HG03460 (cell line): ENCODE data around the gene RET.
"Not testable (repeated sequence)": the region's sequence is repeated elsewhere in the genome, so short reads cannot be mapped to it uniquely, and the experiment has no call there.

Experiments
- ATAC-seq: cut with Tn5 transposase; IDR thresholded peaks from one replicate; pipeline ENCODE4 v1.9.1; 2021; ENCODE audit not compliant: unreplicated experiment

Gene RET

DNA sequence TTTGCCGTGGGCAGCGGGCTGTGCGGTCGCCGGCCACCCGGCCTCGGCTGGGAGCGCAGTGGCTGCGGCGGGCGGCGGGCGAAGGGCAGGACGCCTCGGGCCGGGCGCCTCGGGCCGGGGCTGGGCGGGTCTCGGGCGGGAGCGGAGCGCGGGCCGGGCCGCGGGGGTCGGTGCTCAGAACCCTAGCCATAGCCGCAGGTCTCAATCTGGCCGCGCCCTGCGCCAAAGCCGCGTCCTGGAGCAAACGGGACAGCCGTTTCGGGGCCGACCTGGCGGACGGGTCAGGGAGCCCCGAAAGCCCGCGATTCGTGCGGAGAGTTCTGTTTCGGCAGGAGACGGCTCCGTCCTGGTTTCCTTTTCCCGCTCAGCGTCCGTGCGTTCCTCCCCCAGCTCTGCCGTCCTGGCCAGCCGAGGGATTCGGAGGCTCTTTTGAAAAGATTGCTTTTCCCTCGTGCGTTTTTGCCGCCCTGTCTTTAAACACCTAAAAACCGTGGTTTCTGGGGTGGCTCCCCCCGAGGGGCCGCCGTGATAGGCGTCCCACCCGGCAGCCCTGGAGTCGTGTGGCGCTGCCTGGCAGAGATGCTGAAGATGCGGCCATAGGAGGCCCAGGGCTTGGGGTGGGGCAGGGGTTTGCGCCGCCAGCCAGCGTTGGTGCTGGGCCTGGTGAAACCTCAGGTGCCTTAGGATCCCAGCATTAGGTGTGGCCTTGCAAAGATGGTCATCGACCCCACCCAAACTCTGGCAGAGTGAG, 727 bp downstream of the RET start:
- no peak for ATAC-seq

DNA sequence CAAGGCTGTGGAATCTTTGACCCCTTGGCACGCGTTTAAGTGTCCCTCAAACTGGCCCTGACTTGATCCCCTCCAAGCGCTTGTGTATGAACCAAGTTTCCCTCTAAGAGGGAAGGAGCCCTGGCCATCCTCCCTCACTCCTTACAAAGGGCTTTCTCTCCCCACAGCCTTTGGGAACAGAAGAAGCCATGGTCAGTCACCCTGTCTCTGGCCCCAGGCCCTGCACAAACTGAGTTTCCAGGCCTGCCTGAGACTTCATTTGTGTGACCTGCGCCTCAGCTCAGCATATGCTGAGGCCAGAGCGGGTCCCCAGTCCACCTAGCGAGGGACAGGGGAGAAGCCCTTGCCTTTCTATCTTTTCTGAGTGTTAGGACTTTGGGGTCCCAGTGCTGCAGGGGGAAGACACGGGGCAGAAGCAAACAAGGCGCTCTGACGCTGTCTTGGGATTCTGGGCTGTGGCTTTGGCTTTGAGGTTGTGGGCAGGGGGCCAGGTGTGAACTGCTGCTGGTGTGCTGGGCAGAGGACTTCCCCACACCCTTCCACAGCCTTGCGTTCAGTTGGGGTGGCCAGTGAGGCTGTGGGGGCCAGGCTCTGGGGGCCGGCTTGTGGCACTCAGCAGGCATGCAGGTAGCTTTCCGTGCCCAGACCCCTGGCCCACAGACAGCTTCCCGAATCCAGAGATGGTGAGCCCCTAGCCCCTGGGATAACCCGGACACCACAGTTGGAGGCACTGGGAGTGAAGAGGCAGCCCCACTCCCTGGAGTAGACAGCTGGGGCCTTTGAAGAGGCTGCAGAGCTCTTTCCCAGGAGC, 1.5 kb downstream of the RET start:
- no peak for ATAC-seq

DNA sequence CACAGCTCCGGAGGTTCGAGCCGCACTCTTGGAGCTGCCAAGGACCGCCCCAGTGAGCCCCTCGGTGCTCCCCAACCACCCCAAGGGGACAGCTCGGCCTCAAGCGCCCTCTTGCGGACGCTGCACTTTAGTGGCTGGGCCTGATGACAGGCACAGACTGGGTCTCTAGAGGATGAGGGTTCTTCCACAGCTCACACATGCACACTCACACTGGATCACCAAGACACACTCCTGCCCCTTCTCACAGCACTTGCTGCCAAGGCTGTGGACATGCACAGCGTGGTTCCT, 2.1 kb downstream of the RET start:
- no peak for ATAC-seq

DNA sequence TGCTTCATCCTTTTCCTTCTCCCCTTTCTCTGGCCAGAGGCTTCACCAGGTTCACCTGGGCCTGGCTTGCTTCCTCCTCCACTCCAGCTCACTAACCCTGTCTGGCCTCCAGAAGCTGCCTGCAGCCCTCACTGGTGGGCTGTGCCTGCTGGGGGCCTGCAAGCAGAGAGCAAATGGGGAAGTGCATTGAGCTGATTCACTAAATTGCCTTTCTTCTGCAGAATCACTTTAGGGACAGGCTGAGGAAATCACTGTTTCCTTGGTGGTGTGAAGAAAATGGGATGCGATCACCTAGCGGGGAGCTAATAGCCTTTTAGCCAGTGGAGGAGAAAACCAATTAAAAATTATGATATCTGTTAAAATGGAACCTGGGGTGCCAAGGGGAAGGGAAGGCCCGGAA, 3.0 kb downstream of the RET start:
- ATAC-seq, result no peak

DNA sequence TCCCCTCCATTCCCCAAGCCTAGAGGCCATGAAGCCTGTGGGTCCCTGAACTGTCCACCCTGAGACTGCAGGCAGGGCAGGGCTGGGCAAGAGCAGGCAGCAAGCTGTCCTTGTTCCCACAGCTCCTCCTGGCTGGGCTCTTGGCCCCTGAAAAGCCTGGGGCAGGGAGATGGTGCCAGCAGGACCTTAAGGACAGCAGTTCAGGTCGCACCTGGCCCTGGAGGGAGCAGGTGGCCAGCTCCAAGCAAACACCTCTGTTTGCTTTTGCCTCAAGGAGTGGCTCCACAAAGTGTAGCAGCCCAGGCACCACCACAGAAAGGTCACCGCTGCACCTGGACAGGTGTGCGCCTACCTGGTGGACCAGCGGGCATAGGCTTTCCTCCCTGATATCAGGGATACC, 5.2 kb downstream of the RET start:
- ATAC-seq, result no peak

DNA sequence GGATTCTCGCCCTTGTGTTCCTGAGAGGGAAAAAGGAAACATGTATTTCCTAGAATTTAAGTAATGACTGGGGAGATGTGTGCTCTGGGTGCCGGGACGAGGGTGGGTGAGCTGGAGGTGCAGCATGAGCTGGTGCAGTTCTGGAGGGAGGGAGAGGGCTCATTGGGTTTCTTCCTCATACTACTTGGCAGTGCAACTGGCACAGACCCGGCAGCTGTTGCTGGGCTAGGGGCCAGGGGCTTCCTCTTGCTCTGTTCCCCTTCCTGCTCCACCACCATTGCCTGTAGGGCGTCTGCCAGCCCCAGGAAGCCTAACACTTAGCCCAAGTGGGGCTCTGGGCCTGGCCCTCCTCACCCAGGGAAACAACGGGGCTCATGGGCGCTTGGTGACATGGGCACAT, 5.9 kb downstream of the RET start:
- no peak for ATAC-seq

DNA sequence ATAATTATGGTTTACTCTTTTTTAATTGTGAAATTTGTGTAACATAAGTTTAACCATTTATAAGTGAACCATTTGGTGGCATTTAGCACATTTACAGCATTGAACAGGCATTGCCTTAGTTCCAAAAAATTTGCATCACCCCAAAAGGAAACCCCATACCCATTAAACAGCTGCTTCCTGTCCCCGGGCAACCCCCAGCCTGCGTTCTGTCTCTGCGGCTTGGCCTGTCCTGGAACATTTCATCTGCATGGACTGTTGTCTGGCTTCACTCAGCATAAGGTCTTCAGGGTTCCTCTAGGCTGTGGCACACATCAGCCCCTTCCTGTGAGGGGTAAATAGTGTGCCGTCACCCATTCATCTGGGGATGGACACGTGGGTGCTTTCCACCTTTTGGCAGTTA, 6.9 kb downstream of the RET start:
- no peak for ATAC-seq

DNA sequence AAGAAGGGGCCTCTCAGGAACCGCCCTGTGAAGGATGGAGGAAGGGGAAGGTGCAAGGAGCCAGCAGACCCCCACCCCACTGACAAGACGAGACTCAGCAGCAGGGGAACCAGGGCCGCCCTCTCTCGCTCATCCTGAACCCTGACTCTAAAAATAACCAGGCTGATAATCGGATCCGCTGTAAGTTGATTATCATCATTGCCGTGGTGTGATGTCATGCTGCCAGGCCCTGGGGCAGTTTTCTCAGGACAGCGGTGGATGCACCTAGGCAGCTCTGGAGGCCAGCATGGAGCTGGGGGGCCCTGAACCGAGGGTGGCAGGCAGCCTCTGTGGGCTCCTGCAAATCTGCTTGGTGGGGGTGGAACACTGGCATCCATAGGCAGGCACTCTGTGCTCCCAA, 7.9 kb downstream of the RET start:
- no peak for ATAC-seq

DNA sequence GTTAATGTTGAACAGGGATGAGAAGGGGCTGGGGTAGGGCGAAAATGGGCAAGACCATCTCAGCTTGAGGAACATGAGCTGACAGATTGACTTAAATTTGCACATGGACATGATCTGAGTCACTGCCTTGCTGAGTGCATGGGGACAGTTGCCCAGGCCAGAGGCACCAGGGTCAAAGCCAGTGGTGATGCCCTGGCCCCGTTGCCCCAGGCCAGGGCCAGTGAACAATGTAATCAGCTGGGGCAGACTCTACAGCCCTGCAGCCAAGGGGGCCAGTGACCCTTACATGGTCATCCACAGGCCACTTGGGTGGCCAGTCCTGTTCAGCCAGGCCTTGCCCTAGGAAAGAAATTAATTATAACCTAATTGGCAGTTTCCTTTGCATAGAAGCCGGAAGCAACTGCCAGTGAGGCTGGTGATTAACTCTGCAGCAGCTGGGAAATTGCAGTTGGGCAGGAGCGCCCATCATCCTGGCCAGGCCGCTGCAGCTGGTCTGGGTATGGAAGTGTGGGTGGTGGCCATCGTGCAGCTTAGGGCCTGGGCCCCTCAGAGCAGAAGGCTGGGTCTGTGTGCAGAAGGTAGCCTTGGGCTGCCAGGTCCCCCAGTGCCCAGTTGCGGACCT, 9.6 kb downstream of the RET start:
- ATAC-seq, result no peak

DNA sequence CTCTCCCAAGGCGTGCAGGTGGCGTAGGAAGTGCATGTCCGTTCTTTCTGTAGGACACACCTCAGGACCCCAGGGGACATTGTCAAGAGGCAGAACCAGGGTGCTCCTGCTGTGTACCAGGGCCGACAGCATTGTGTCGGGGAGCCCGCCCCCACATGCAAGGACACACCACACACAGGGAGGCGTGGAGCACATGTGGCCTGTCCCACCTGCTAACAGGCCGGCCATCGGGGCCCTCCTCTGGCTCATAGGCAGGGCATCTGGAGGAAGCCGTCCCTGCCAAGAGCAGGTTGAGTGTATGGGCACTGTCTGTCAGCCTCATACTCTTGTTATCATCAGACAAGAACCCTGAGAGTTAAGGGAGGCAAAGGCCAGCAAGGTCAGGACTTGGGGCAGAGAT, 12.7 kb downstream of the RET start:
- ATAC-seq, result no peak

DNA sequence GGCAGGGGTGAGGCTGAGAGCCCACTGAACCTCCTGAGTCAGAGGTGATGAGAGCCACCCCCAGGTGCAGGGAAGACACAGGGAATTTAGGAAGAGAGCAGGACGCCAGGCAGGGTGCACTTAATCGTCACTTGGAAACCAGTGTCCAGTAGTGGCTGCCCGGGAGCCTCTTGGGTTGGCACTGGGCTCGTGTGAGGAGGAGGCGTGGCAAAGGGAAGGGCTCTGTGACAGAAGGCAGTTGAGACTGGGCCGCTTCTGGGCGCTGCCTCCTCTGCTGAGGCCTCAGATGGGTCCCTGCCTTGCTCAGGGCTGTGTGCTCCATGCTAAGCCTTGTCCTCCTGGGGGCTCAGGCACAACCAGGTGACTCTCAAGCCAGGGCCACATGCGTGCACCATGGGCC, 13.3 kb downstream of the RET start:
- ATAC-seq, result no peak

DNA sequence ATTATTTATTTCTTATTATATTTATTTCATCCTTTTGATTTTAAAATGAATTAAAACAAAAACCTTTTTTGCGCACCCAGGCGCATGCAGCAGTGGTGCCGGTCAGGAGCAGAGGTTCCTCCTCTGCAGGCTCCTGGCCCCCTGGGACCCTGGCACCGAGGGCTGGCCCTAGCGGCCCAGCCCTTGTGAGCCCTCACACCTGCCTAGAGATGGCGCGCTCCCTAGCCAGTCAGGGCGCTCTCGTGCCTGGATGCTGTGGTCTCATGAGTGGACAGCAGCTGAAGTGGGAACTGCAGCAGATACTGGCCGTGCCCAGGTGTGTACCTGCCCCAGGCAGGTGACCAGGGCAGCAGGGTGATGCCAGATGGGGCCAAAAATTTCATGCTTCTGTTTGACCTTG, 13.8 kb downstream of the RET start:
- ATAC-seq, result no peak

DNA sequence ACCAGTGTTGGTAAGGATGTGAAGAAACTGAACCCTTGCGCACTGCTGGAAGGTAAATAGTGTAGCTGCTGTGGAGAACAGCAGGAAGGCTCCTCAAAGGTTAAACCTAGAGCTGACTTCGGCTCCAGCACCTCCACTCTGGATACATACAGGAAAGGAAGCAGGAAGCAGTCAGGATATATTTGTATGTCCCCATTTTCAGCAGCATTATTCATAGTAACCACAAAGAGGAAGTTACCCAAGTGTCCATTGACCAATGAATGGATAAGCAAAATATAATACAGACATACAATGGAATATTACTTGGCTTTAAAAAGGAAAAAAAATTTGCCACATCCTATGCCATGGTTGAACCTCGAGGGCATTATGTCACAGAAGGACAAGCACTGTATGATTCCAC, 15.0 kb downstream of the RET start:
- no peak for ATAC-seq

DNA sequence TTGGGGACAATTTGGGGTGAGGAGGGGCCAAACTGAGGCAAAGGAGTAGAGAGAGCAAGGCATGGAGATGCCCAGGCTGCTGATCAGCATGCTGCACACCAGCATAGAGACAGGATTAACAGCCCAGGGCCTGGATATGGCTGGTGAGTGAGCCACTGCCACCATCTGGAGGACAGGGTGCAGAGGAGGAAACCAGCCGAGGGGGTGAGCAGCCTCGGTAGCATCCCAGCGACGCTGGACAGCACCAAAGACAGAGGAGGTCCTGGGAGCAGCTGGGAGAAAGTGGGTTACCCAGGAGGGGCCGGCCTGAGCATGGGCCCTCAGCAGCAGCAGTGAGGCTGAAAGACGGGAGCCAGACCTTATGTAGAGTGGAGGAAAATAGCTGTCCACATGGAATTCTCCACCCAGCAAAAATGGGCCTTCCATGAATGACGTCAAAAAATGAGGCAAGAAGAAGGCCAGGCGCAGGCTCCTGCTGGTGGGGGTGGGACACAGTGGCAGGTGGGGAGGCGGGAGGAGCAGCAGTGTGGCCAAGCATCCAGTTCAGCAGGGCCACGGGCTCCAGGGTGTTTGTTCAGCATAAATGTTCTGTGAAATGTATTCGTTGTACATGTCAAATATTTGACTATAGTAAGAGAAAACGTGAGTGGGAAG, 16.7 kb downstream of the RET start:
- ATAC-seq, result no peak

DNA sequence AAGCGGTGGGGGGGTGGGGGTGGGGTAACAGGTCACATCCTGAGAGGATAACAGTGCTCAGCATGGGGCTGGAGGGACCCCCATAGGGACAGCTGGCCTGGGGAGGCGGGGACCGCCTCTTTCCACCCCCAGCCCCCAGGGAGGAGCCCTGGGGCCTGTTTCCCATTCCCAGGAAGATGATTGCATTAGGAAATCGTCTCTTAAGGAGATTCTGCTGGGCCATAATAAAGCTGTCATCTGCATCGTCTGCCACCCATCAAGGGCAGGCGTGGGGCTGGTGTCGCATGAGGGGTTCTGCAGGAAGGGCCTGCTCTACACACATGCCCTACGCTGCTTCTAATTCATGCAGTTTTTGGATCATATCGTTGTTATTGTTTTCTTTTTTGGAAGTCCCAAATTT, 17.2 kb downstream of the RET start:
- ATAC-seq, result no peak

DNA sequence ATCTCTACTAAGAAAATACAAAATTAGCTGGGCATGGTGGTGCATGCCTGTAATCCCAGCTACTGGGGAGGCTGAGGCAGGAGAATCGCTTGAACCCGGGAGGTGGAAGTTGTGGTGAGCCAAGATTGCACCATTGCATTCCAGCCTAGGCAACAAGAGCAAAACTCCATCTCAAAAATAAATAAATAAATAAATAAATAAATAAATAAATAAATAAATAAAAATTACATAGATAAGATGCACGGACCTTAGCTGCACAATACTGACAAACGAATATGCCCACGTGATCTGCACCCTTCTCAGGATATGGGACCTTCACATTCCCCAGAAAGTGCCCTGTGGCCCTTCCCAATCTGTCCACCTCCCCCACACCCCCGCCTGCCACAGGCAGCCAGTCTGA, 22.5 kb downstream of the RET start:
- not testable (repeated sequence) for ATAC-seq

DNA sequence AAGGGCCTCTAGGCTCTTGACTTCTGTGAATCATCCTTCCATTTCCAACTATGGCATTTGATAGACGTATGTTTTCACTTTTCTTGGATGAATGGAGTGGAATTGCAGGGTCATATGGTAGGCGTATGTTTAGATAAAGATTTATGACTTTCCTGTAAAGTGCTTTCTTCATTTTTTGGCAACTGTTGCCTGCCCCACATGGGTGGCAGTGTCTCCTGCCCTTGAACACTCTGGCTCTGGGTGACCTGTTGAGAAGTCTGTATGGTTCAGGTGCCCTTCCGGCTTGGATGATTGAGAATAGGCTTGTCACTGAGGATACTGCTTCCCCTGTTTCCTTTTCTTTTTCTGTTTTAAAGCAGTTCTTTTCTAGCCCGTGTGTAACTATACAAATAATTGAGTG, 23.1 kb downstream of the RET start:
- ATAC-seq, result no peak

DNA sequence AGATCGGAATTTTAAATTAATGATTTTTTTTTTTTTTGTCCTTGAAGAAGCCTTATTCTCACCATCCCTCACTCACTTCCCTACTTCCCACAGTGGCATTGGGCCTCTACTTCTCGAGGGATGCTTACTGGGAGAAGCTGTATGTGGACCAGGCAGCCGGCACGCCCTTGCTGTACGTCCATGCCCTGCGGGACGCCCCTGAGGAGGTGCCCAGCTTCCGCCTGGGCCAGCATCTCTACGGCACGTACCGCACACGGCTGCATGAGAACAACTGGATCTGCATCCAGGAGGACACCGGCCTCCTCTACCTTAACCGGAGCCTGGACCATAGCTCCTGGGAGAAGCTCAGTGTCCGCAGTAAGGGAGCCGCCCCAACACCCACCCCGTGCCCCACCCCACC, 23.5 kb downstream of the RET start:
- no peak for ATAC-seq

DNA sequence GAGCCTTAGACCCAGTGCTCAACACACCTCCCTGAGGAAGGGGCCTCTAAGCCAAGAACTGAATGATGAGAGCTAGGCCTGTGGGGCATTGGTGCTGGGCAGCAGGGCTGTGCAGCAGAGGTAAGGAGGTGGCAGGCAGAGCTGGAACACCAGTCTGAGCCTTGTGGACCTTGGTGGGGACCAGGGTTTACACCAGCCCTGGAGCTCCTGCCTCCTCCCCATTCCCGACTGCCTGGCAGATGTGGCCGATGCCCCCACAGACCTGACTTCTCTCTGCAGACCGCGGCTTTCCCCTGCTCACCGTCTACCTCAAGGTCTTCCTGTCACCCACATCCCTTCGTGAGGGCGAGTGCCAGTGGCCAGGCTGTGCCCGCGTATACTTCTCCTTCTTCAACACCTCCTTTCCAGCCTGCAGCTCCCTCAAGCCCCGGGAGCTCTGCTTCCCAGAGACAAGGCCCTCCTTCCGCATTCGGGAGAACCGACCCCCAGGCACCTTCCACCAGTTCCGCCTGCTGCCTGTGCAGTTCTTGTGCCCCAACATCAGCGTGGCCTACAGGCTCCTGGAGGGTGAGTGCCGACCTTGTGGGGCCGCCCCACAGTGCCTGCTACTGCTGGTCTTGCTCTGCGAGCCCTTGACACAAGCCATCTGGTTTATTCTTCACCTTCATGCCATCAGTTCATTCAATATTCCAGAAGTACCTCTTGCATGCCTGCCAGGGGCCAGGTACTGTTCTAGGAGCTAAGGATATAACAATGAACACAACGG, 25.4 kb downstream of the RET start:
- no peak for ATAC-seq

DNA sequence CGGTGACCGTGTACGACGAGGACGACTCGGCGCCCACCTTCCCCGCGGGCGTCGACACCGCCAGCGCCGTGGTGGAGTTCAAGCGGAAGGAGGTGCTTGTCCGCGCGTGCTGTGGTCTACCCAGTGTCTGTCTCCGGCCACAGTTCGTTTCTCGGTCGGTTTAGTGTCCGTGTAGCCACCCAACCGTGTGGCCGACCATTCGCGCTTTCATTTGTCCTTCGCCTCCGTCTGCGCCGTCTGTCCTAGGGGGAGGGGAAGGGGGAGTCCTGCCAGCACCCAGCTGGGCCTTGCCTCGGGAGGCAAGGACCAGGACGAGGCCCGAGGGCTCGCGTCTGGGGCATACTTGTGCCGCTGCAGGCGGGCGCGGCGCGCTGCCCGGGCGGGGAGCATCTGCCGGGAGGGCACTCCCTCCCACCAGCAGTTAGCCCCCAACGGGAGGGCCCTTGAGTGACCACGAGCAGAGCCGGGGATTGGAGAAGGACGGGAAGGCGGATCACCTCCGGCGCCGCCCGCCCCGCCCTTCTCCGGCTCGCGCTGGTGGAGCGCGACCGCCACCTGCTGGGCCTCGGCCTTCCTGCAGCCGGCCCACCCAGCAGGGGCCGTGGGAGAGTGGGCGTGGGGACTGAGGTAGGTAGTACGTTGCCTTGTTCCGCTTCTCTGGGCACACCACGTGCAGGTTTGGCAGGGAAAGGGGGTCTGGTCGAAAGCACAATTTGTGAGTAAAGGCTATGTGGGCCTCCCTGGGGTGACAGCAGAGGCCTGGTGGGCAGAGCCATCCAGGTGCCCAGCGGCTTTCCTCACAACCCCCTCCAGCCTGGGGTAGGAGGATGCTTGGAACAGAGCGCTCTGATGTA, 28.5 kb downstream of the RET start:
- ATAC-seq, result peak; percentile 73

DNA sequence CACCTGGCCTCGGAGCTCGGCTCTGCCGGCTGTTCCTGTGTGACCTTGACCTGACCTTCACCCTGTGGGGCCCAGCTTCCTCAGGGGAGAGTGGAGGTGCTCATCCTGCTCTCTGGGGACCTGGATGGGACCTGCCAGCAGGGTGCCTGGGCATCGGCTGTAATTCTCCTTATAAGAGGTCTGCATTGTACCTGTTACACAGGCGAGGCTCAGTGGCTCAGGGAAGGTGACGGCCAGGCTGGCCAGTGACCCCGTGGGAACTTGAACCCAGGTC, 29.0 kb downstream of the RET start:
- ATAC-seq, result no peak
